ENCODE measurements around the gene GTF2H3.

DNA sequence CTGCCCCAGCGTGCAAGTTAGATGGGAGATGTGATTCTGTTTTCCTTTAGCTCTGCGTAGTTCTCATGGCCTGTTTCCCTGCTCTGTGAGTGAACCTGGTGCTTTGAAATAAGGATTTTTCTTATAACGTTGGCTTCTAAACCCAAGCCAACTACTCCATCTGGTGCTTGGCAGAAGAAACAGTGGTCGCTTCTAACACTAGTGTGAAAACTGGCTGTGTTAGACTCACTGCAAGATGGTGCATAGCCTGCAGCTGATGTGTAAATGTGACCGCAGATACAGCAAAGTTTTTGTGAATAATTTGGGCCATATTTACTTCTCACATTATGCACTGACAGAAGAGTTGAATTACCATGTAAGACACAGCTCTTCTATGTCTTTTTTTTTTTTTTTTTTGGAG lies 12.2 kb downstream of the GTF2H3 start:
- TF ChIP-seq TFCP2L1 (CRISPR knock-in tag; IDR thresholded peaks at IDR 0.05) = no peak
- TF ChIP-seq, protein P1, sequence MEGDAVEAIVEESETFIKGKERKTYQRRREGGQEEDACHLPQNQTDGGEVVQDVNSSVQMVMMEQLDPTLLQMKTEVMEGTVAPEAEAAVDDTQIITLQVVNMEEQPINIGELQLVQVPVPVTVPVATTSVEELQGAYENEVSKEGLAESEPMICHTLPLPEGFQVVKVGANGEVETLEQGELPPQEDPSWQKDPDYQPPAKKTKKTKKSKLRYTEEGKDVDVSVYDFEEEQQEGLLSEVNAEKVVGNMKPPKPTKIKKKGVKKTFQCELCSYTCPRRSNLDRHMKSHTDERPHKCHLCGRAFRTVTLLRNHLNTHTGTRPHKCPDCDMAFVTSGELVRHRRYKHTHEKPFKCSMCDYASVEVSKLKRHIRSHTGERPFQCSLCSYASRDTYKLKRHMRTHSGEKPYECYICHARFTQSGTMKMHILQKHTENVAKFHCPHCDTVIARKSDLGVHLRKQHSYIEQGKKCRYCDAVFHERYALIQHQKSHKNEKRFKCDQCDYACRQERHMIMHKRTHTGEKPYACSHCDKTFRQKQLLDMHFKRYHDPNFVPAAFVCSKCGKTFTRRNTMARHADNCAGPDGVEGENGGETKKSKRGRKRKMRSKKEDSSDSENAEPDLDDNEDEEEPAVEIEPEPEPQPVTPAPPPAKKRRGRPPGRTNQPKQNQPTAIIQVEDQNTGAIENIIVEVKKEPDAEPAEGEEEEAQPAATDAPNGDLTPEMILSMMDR (IDR thresholded peaks at IDR 0.05) = no peak
- TF ChIP-seq MAFK (IDR thresholded peaks at IDR 0.05; ENCODE audit: partially characterized antibody) = no peak
- TF ChIP-seq EP300 (IDR thresholded peaks at IDR 0.05) = no peak
- TF ChIP-seq ESRRA (IDR thresholded peaks at IDR 0.05; ENCODE audit: borderline replicate concordance, low read length) = no peak
- no peak for TF ChIP-seq POLR2A (IDR thresholded peaks at IDR 0.05; ENCODE audit: low read length)
- TF ChIP-seq HOXB13 (CRISPR knock-in tag; IDR thresholded peaks at IDR 0.05; ENCODE audit: low read depth) = no peak
- TF ChIP-seq, protein P2, sequence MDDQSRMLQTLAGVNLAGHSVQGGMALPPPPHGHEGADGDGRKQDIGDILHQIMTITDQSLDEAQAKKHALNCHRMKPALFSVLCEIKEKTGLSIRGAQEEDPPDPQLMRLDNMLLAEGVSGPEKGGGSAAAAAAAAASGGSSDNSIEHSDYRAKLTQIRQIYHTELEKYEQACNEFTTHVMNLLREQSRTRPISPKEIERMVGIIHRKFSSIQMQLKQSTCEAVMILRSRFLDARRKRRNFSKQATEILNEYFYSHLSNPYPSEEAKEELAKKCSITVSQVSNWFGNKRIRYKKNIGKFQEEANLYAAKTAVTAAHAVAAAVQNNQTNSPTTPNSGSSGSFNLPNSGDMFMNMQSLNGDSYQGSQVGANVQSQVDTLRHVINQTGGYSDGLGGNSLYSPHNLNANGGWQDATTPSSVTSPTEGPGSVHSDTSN (IDR thresholded peaks at IDR 0.05) = no peak
